SH-SY5Y (cell line): Measurements from ENCODE around the gene CD80.

Experiments used
- GATA2 ChIP-seq: IDR thresholded peaks from 2 replicates; pipeline ENCODE4 v1.6.1; 2011; ENCODE audit warnings: mild to moderate bottlenecking, low read depth, low read length
- GATA3 ChIP-seq: IDR thresholded peaks from 2 replicates; pipeline ENCODE4 v1.6.1; 2011; ENCODE audit warnings: low read depth, mild to moderate bottlenecking, low read length, moderate library complexity

DNA sequence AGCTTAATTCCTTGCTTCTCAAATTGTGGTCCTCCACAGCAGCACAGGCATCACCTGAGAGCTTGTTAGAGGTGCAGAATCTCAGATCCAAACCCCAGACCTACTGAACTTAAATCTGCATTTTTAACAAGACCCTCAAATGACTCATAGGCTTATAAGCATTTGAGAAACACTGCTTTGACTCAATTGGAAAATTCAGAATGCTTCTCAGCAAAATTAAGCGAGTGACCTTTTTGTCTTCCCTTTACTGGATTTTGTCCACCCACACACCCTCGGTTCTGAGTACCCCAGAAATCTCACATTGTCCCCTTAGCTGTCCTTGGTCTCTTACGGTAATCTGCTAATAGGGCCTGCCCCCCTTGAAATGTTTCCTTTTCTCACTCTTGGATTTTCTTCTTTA, 17.9 kb downstream of the CD80 start:
- TF ChIP-seq GATA3 (no peak), GATA2 (no peak)
